CD1c-positive myeloid dendritic cell (primary cell): ENCODE data around the gene SEC14L1.
A peak's percentile ranks its signal among the peaks of the same experiment; 100 is the strongest.

Experiments used
- DNase-seq: peaks from one replicate; pipeline ENCODE4 v3.0.0-alpha.2; 2016; ENCODE audit errors: extremely low spot score

SEC14L1 gene

DNA sequence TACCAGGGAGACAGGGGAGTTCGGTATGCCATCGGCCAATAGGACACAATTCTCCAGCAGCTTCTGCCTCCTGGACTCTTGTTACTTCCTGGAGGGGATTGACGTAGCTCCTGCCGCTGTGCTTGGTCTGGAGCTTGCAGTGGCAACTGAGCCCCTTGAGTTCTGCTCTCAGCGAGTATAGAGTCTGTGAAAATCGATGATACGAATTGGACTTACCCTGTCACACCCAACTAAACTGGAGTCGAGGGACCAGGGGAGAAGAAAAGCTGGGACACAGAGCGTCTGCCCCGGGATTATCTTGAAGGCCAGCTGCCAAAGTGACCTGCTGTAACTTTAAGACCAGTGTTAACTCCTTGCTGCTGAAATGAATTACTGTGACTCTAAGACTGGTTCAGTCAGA, 22.2 kb downstream of the SEC14L1 start:
- no peak for DNase-seq

DNA sequence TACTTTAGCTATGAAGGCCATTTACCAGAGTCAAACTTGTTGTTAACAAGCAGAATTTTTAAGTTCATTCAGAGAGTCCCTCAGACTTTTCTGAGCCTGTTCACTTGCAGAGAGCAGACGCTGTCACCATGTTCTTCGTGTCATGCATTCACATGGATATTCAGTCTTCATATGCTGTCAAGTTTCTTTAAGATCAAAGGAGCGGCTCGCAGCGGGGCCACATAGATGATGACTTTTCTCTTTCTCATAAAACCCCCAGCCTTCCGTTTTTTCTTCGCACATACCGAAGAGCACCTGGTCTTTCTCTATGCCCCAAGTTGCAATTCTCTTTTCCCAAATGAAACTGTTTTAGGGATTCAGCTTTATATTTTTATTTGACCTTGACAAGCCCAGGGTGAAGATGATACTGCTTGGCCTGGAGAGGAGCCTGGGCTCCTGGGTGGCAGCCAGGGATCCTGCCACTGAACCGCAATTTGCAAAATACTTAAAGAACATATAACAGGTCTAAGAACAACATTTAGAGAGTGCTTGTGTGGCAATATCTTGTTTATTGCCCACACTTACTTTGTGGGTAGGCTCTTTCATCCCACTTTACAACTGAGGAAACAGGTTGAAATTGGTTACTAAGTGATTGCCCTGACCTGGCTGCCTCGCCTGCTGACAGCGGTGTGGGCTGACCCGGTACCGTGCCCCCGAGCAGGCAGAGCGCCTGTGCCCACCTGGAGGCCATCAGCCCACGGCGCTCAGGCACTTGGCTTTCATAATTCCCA, 22.9 kb downstream of the SEC14L1 start:
- no peak for DNase-seq

DNA sequence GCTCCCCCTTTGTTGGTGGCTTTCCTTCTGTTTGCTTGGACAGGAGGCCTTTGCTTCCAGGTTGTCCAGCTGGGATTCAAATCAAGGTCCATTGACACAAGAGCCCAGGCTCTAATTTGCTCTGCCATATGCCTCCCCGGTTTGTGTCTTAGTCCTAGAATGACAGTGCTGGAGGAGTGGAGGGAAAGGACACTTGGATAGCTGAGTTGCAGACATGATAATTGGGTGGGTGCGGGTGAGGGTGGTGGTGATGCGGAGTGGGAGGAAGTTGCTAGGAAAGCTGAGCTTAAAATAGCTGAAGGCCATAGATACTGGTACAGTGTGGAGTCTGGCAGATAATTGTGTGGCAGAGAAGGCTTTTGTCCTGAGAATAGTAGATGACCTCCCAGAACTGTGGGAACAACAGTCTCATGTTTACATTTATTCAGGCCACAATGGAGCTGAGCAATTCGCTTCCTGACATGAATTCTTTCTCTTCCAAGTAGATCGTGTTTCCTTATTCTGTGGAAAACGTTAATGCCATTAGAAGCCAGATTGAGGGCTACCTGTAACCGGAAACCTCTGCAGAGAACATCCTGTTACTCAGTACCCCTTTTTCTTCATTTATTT, 23.8 kb downstream of the SEC14L1 start:
- peak; percentile 24 for DNase-seq

DNA sequence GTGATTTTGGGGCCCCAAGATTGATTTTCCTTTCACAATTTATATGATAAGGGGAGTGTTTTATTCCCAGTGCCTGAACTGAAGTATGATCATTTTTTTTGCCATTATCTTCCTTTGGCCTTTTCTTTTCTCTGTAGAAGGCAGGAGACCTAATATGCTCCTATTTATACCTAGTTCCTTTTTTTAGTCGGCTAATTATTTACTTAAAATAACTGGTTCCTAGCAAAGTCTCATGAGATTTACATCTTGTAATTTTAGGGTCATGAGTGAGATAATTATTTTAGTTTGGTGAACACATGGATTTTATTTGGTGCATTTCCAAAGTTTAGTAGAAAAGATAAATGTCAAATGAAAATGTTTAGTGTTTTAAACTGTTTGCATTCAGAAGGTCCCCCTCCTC, 24.8 kb downstream of the SEC14L1 start:
- DNase-seq, result no peak

DNA sequence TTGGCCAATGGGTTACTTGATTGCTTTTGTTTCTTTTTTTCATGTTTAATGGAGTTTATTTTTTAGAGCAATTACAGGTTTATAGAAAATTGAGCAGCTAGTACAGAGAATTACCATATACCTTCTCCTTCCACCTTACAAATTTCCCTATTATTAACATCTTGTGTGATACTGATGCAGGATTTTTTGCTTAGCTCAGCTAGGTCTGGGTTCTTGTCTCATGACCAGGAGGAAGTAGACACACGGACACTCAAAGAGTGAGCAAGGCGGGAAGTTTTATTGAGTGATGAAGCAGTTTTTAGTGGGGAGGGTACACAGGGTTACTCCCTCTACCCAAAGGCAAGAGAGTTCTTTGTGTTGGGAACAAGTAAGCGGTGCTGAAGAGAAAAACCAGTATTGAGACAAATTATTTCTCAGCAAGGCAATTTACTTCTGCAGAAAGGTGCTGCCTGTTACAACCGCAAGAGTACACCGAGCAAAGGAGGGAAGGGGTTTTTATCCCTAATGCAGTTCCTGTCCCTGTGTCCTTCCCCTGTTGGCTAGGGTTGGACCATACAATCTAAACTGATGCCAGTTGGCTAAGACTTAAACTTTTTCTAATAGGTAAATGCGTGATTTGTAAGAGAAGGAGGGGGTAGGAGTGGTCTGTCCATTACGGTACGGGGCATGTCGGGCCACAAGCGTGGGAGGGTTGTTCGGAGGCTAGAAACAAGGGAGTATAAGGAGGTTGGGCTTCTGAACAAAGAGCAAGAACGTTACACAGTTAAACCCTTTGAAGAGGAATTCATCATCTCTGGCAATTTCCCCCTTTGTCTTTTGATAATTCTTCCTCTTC, 26.9 kb downstream of the SEC14L1 start:
- no peak for DNase-seq

DNA sequence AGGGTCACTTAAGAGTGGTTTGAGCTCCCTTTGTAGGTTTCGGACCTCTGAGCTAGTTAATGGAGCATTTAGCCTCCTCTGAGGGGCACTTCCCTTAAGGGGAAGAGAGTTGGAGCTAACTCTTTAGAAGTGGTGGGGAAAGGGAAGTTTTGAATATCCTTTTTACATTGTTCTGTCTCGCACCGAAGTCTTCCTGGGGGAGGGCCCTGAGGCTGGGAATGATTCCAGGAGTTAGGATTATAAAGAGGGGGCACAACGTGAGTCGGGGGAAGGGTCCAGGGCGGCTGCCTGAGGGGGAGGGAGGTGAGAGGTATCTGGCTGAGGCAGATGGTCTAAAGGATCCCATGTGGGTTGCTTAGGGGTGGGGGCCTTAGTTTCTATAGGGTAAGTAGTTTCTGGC, 32.3 kb downstream of the SEC14L1 start:
- no peak for DNase-seq

DNA sequence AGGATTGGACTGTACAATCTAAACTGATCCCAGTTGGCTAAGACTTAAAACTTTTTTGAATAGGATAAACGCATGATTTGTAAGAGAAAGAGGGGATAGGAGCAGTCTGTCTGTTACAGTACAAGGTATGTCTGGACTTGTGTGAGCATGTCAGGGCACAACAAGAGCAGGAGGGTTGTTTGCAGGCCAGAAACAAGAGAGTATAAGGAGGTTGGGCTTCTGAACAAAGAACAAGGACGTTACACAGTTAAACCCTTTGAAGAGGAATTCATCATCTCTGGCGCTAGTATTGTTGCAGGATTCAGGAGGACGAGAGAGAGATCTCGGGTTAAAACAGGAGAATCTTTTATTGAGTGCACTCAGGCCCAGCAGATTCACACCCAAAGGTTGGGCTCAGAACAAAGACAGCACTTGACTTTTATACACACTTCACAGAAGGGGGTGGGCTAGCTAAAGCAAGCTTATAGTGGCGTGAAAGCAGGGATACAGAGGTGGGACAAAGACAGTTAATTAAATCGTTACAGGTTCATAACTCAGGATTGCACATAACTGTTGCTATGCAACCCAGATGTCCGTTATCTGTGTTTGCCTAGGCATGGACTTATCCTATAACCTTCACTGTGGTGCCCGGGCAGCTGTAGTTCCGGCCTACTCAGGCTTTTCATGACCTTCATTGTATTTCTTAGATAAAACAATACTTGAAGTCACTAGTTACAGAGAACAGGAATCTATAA, 34.3 kb downstream of the SEC14L1 start:
- DNase-seq, result no peak

DNA sequence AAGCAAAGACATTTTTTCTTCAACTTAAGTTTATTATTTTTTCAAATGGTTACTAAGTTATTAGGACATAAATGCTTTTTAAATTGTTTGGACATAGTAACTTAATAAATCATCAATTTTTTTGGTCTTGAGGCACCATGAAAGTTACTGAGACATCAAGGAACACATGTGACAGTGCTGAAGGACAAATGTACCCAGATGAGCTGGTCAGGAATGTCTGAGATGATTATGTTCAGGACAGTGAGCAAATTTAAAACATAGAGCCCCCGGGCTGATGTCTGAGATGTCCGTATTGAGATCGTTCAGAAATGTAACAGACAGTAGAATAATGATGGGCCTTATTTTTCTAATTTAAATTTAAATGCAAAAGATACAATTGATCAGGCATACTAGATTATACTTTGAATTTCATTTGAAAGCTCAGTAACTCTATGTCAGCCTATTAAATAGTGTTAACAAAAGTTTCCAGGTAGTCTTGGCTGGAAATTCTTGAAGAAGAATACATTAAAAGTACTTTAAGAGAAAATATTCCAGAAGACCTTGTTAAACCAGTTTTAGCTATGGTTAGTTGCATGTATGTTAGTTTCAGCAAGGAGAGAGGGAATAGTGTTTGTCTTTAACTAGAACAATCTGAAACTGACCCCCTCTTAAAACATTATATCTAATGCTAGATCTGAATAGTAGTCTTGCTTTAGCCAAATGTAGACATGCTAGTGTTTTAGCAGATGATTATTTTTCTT, 36.4 kb downstream of the SEC14L1 start:
- no peak for DNase-seq

DNA sequence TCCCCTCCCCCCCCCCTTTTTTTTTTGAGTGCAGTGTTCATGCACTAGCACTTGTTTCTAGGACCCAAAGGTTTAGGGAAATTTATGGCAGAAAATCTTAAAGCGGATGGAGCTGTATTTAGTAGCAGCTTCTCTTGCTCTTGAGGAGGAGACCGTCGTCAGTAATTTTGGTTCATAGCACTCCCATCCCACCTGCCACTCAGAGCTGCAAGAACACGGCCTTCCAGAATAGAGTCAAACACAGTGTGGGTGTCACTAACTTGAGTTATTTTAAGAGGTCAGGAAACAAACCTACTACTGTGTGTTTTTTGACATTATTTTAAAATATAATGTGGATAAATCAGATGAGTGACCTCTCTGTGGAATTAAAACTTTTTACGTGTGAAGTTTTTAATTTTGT, 37.3 kb downstream of the SEC14L1 start:
- no peak for DNase-seq

DNA sequence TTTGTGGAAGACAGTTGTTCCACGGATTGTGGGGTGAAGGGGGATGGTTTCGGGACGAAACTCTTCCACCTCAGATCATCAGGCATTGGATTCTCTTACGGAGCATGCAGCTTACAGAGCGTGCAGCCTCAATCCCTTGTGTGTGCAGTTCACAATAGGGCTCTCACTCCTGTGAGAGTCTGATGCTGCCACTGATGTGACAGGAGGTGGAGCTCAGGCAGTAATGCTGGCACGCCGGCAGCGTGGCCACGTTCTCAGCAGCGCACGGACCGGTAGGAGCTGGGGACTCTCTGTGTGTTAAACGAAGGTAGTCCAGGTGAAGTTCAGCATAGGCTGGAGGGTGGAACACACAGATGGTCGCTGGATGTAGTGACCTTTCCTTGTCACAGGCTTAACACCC, 37.8 kb downstream of the SEC14L1 start:
- DNase-seq, result no peak

DNA sequence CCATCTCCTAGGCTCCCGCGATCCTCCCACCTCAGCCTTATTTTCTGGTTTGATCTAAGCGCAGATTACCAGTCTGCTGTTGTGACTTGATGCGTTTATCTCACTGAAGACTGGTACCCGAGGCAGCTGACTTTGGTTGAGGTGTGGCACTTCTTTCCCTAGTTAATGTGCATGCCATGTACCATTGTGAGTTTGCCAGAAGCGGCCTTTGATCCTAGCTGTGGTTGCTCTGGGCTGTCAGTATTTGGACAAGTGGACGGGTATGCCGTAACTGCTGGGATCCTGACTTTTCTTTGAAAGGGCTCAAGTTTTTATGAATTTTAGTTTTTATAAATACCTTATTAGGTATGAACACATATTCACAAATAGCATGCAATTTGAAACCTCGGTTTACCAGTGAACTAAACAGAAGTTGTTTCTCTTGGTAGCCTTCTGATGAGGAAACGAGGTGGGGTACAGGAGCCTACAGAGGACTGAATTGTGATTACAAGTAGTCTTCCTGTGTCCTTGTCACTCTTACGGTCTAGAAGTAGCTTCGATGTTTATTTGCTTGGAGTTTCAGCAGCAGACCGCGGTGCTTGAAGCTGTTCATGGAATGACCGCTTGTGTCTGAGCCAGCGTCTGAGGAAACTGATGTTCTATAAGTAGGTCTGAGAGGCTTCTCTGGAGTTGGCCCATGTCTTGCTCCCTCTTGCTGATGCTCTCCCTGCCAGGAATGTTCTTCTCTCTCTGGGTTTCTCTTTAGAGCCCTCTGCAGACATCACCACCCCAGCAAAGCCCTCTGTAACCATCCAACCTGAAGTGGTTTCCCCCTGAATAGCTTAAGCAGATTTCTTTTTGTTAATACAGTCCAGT, 40.0 kb downstream of the SEC14L1 start:
- DNase-seq, result no peak

DNA sequence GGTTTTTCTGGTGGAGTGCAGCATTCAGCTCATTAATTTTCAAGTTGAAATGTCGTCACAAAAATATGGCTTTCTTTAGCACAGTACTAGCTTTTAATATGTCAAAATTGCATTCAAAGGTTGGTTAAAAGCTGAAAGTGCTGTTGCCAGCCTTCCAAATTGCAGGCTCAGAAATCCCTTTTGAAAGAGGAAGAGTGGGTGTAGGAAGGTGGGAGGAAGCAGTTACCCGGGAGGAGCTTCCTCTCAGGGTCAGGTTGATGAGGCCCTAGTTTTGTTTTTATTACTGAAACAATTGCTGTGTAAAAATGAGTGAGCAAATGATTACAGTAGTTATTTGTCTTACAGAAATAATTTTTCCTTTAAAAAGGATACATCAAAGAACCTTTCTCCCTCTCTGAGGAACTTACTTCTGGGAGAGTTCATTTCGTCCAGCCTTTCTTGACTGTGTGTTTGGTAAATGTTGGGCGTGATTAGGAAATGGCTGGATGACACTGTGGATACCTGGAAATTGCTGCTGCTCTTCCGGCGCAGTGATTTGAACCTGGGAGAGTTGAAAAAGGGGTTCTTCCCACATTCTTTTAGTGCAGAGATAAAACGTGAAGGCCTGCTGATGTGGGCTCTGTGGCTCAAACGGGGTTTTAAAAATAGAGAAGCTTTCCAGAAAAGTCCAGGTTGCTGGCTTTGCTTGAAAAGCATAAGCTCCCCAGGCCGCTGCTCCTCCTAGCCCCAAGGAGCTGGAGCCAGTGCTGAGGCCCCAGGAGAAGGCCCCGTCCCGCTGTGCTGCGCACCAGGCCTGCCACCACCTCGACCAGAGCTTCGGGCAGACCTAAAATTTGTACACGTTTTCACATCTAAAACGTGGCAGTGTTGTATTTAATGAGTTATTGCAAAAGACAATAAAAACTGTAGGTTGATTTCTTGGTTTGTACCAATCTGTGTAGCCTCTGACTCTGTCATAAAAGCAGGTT, 41.7 kb downstream of the SEC14L1 start:
- peak; percentile 86 for DNase-seq

DNA sequence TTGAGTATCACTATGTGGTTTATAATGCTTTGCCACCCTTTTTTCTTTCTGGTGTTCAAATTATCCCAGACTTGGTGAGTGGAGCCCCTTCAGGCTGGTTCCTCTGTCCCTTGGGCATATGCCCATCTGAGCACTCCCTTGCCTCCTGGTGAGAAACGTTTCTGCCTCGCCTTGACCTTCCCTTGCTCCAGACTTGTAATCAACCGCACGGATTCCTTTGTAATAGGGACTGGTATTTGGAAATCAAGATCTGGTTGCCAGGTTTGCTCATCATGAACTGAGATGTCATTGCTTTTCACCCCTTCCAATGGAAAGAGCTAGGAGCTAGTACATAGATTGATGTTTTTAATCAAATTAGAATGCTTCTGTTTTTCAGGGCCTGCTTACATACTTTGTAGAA, 43.7 kb downstream of the SEC14L1 start:
- DNase-seq, result no peak

DNA sequence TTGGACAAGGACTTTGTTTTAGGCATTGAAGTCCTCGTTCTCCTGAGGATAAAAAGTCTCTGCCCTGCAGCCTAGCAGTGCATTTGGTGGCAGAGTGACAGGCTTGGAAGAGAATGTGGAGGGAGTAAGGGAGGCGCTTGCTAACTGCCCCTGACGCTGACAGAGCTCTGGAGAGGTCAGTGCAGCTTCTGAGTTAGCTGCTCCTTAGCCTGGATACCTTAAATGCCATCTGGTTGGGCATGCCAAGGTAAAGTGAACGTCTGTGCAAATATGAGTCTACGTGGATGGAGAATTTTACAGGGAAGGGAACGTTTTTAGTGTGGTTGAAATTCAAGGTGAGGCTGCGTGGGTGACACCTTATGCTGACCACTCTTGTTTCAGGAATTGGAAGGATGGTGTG, 44.4 kb downstream of the SEC14L1 start:
- no peak for DNase-seq

DNA sequence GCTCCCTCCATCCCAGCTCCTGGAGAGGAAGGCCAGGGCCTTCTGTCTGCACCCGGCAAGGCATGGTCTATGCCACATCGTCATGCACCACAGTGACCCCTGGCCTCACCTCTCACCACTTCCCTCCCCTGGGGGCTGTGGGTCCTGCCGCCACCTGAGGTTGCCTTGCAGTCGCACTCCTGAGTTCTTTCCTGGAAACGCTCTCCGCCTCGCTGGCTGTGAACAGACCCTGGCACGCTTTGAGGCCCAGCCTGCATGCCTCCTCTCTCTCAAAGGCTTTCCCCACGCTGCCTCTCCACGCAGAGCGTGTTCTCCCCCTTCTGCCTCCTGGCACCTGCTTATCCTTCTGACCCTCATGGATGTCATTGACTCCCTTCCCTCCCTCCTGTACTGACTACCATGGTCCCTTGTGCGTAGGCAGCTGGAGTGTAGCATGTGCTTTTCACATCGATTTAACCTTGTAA, 45.4 kb downstream of the SEC14L1 start:
- no peak for DNase-seq

DNA sequence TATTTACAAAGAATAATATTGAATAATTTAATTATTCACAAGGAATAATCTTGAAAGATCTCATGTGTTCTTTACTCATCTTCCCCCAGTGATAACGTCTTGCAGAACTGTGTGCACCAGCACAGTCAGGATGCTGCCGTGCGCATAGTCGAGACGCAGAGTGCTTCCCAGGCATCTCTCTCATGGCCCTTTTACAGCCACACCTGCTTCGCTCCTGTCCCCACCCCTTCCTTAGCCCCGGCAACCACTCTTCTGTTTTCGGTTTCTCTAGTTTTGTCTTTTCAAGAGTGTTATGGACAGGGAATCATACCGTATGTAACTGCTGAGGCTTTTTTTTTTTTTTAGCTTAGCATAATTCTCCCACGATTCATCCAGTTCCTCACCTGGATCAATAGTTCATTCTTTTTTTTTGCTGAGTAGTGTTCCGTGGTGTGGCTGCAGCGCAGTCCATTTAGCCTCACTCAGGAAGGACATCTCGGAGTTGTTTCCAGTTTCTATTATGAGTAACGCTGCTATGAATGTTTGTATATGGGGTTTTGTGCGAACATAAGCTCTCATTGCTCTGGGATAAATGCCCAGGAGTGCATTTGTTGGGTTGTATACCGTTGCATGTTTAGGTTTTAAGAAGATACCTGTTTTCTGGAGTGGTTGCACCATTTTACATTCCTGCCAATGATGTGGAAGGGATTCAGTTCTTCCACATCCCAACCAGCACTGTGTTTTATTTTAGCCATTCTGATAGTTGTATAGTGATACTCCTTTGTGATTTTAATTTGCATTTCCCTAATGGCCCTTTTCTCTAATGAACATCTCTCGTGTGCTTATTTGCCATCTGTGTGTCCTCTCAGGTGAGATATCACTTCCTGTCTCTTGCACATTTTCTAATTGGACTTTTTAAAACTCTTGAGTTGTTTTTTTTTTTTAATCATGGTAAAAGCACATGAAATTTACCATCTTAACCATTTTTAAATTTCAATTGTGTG, 47.6 kb downstream of the SEC14L1 start:
- DNase-seq, result no peak

DNA sequence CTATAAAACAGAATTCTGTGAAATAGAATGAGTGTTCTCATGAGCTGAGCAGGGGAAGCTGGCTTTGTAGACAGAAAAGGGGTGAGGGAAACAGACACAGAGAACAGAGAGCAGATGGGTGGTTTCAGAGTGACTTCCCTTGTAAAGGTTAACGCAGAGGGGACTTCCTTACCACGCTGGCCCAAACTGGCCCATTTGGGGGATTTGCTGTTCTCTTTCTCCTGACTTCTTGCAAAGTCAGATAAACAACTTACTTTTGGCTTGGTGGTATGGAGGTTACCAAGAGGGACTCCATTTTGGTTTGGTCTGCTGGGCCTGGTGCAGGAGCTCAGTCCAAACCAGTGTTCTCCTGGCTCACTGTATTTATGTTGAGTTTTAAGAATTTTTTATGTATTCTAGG, 48.4 kb downstream of the SEC14L1 start:
- peak; percentile 41 for DNase-seq

DNA sequence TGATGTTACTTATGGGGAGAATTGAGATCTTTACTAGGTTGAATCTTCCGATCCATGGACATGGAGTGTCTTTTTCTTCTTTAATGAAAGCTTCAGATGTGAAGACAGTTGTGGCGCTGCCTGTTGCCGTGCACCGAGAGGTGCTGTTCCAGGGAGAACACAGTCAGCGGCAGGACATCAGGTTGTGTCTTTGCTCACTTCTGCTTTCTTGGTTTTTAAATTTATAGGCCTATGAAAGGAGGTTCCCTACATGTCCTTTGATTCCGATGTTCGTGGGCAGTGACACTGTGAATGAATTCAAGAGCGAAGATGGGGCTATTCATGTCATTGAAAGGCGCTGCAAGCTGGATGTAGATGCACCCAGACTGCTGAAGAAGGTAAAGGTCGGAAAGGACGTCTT, 49.8 kb downstream of the SEC14L1 start:
- DNase-seq, result peak; percentile 15
